Hepatocyte (in vitro differentiated cells): ENCODE measurements around the gene PTPRN2.

ENCODE experiments used
- EZH2 ChIP-seq: fragments of 200-600 bp; sonication (generic); IDR thresholded peaks from 2 replicates; pipeline ENCODE4 v1.6.1; 2016; ENCODE audit warnings: antibody characterized with exemption, mild to moderate bottlenecking, borderline replicate concordance
- EZH2phosphoT487 ChIP-seq: fragments of 200-600 bp; sonication (generic); IDR thresholded peaks from one replicate; pipeline ENCODE4 v1.6.1; 2018; ENCODE audit warnings: antibody characterized with exemption, mild to moderate bottlenecking, low read depth, moderate library complexity; ENCODE audit not compliant: unreplicated experiment, severe bottlenecking
- TF ChIP-seq, protein P1 (sequence below): fragments of 200-600 bp; sonication (generic); IDR thresholded peaks from 2 replicates; pipeline ENCODE4 v1.5.1; 2016; ENCODE audit warnings: antibody characterized with exemption, mild to moderate bottlenecking; ENCODE audit not compliant: poor library complexity

DNA sequence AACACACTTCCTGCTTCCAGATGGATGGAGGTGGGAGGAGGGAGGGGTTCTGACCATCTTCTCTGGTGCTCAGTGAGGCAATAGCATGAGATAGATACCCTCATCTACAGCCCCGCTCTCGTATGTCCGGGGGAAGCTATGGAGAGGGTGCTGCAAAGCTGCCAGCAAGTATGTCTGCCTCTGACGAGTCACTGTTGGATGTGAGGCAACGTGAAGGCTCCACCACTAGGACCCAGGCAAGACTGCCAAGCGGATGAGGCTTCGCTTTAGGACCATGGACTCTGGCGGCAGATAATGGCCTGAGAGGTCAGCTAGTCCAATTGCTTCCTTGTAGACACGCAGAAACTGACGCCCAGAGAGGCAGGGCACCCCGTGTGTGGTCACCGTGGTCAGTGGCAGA is 601.6 kb downstream of the PTPRN2 start:
- TF ChIP-seq, protein P1, sequence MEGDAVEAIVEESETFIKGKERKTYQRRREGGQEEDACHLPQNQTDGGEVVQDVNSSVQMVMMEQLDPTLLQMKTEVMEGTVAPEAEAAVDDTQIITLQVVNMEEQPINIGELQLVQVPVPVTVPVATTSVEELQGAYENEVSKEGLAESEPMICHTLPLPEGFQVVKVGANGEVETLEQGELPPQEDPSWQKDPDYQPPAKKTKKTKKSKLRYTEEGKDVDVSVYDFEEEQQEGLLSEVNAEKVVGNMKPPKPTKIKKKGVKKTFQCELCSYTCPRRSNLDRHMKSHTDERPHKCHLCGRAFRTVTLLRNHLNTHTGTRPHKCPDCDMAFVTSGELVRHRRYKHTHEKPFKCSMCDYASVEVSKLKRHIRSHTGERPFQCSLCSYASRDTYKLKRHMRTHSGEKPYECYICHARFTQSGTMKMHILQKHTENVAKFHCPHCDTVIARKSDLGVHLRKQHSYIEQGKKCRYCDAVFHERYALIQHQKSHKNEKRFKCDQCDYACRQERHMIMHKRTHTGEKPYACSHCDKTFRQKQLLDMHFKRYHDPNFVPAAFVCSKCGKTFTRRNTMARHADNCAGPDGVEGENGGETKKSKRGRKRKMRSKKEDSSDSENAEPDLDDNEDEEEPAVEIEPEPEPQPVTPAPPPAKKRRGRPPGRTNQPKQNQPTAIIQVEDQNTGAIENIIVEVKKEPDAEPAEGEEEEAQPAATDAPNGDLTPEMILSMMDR: no peak
- TF ChIP-seq EZH2 (no peak), EZH2phosphoT487 (no peak)
